ENCODE results near the gene CPNE2. TPM values are rescaled to one million over a fixed set of nuclear protein-coding genes. Genes with fewer than 3 reads are reported as not detected.
"Not testable (repeated sequence)": the region's sequence is repeated elsewhere in the genome, so short reads cannot be mapped to it uniquely, and the experiment has no call there.

Gene CPNE2
- total and polyA plus RNA-seq, 10 of the 15 experiments (the other 5 are each of a cell fraction or from before 2014, with no cell fraction given): 3.1 to 22.1 (median 9.9) TPM

DNA sequence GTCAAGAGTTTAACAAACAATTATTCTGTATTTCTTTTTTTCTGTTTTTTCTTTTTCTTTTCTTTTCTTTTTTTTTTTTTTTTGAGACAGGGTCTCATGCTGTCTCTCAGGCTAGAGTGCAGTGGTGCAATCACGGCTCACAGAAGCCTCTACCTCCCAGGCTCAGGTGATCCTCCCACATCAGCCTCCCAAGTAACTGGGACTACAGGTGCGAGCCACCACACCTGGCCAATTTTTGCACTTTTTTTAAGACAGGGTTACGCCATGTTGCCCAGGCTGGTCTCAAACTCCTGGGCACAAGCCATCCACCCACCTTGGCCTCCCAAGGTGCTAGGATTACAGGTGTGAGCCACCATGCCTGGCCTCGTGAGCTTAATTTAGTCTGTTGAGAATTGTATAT is 97.1 kb downstream of the CPNE2 start:
- intact Hi-C loops (cut with micrococcal nuclease; ENCODE audit: unreplicated experiment): loop anchor here (5.0 kb wide), 2 partner anchors 217 to 348 kb away; partner anchors contain the start of gene CCDC102A
- DNase-seq (ENCODE audit: low read depth, low spot score); ATAC-seq; H3K27me3 ChIP-seq (replicated peaks in 1 of 2; ENCODE audit: control insufficient read depth in 2 of 2, insufficient read depth in 2 of 2, low read length in 1 of 2); H3K9me3 ChIP-seq (replicated peaks; ENCODE audit: control insufficient read depth, insufficient read depth, low read length); H2AFZ ChIP-seq (ENCODE audit: control insufficient read depth, low read depth, low read length); H3K4me2 ChIP-seq (ENCODE audit: control insufficient read depth, insufficient read depth); H3K9ac ChIP-seq (ENCODE audit: control insufficient read depth, insufficient read depth, low read length); H3K4me3 ChIP-seq; CTCF ChIA-PET; FAIRE-seq; H3K27ac ChIP-seq (ENCODE audit: control insufficient read depth, insufficient read depth); BruUV-seq (replicated peaks); H4K20me1 ChIP-seq (ENCODE audit: control insufficient read depth, insufficient read depth); in situ Hi-C loops (cut with MboI); H3K36me3 ChIP-seq (ENCODE audit: control insufficient read depth in 2 of 2, insufficient read depth in 2 of 2, low read length in 1 of 2): not testable (repeated sequence)
- RAD21 ChIA-PET (ENCODE audit: unreplicated experiment): interaction anchor here (1.2 kb wide), 1 partner anchor 55 kb away, joined by 3 read pairs; the partner anchor contains the start of gene ARL2BP
- H3K79me2 ChIP-seq (ENCODE audit: control insufficient read depth, insufficient read depth, low read length): peaks cover 92% of the 10 kb centered on the region
- WGBS (ENCODE audit: insufficient coverage, insufficient replicate concordance, low lambda C conversion rate, missing lambda C conversion rate): 98% methylated on average over 3 of the region's 4 CpGs
- H3K4me1 ChIP-seq (ENCODE audit: control insufficient read depth, insufficient read depth, low read length): peaks cover 13% of the 10 kb centered on the region
- SMC1A ChIA-PET (ENCODE audit: uncharacterized antibody, unreplicated experiment): interaction anchor here (0.7 to 1.7 kb wide), 2 partner anchors 47 to 52 kb away, joined by 5 to 7 read pairs; no protein-coding TSS in a partner anchor
- POLR2A ChIA-PET: interaction anchor here (0.7 to 2.3 kb wide), 5 partner anchors 9 to 71 kb away, joined by 3 to 7 read pairs (median 3); no protein-coding TSS in a partner anchor

DNA sequence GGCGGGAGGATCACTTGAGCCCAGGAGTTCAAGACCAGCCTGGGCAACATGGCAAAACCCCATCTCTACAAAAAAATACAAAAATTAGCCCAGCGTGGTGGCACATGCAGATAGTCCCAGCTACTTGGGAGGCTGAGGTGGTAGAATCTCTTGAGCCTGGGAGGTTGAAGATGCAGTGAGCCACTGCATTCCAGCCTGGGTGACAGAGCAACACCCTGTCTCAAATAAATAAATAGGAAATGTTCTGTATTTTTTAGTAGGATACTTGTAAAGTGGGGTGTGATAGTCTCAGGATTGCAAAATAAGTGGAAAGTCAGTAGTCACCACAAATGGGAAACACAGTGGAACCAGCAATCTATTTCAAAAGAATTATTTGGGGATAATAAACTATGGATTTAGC is 97.8 kb downstream of the CPNE2 start:
- ChIA-PET RAD21 (ENCODE audit: unreplicated experiment) (interaction anchor here (1.1 to 1.2 kb wide), 2 partner anchors 55 to 99 kb away, joined by 3 to 4 read pairs; partner anchors contain the start of gene ARL2BP), CTCF (interaction anchor here (0.6 to 1.5 kb wide), 5 partner anchors 8 to 118 kb away, joined by 3 read pairs; no protein-coding TSS in a partner anchor), SMC1A (ENCODE audit: uncharacterized antibody, unreplicated experiment) (interaction anchor here (1.1 to 1.9 kb wide), 4 partner anchors 11 to 110 kb away, joined by 4 to 7 read pairs (median 4); no protein-coding TSS in a partner anchor), POLR2A (interaction anchor here (0.6 to 2.3 kb wide), 7 partner anchors 9 to 70 kb away, joined by 3 to 7 read pairs (median 3); partner anchors contain the start of gene ARL2BP)
- H3K79me2 ChIP-seq (ENCODE audit: control insufficient read depth, insufficient read depth, low read length): peaks cover 91% of the 10 kb centered on the region
- H3K4me3 ChIP-seq: no peak overlapping the region
- H3K4me2 ChIP-seq (ENCODE audit: control insufficient read depth, insufficient read depth): no peak overlapping the region
- H3K27me3 ChIP-seq (replicated peaks in 1 of 2; ENCODE audit: control insufficient read depth in 2 of 2, insufficient read depth in 2 of 2, low read length in 1 of 2): no peaks in the 10 kb centered on the region
- H3K9ac ChIP-seq (ENCODE audit: control insufficient read depth, insufficient read depth, low read length): no peak overlapping the region
- DNase-seq (ENCODE audit: low read depth, low spot score) (no peak), FAIRE-seq (no peak), ATAC-seq (no peak)
- intact Hi-C loops (cut with micrococcal nuclease; ENCODE audit: unreplicated experiment): no loop called here
- TF ChIP-seq, protein P1, sequence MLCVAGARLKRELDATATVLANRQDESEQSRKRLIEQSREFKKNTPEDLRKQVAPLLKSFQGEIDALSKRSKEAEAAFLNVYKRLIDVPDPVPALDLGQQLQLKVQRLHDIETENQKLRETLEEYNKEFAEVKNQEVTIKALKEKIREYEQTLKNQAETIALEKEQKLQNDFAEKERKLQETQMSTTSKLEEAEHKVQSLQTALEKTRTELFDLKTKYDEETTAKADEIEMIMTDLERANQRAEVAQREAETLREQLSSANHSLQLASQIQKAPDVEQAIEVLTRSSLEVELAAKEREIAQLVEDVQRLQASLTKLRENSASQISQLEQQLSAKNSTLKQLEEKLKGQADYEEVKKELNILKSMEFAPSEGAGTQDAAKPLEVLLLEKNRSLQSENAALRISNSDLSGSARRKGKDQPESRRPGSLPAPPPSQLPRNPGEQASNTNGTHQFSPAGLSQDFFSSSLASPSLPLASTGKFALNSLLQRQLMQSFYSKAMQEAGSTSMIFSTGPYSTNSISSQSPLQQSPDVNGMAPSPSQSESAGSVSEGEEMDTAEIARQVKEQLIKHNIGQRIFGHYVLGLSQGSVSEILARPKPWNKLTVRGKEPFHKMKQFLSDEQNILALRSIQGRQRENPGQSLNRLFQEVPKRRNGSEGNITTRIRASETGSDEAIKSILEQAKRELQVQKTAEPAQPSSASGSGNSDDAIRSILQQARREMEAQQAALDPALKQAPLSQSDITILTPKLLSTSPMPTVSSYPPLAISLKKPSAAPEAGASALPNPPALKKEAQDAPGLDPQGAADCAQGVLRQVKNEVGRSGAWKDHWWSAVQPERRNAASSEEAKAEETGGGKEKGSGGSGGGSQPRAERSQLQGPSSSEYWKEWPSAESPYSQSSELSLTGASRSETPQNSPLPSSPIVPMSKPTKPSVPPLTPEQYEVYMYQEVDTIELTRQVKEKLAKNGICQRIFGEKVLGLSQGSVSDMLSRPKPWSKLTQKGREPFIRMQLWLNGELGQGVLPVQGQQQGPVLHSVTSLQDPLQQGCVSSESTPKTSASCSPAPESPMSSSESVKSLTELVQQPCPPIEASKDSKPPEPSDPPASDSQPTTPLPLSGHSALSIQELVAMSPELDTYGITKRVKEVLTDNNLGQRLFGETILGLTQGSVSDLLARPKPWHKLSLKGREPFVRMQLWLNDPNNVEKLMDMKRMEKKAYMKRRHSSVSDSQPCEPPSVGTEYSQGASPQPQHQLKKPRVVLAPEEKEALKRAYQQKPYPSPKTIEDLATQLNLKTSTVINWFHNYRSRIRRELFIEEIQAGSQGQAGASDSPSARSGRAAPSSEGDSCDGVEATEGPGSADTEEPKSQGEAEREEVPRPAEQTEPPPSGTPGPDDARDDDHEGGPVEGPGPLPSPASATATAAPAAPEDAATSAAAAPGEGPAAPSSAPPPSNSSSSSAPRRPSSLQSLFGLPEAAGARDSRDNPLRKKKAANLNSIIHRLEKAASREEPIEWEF (IDR thresholded peaks at IDR 0.05; ENCODE audit: insufficient replicate concordance, low read depth, low read length): no peak
- TF ChIP-seq RCOR1 (conservative IDR thresholded peaks at IDR 0.05; ENCODE audit: low read depth, low read length): no peak
- peaks cover 13% of the 10 kb centered on the region for H3K4me1 ChIP-seq (ENCODE audit: control insufficient read depth, insufficient read depth, low read length)
- H3K27ac ChIP-seq (ENCODE audit: control insufficient read depth, insufficient read depth): no peak overlapping the region
- in situ Hi-C loops (cut with MboI): no loop called here
- no TSS peak for BruUV-seq (replicated peaks)
- H2AFZ ChIP-seq (ENCODE audit: control insufficient read depth, low read depth, low read length): no peak overlapping the region
- no peaks in the 10 kb centered on the region for H3K9me3 ChIP-seq (replicated peaks; ENCODE audit: control insufficient read depth, insufficient read depth, low read length)
- no peaks in the 10 kb centered on the region for H3K36me3 ChIP-seq (ENCODE audit: control insufficient read depth in 2 of 2, insufficient read depth in 2 of 2, low read length in 1 of 2)
- no peaks in the 10 kb centered on the region for H4K20me1 ChIP-seq (ENCODE audit: control insufficient read depth, insufficient read depth)
- WGBS (ENCODE audit: insufficient coverage, insufficient replicate concordance, low lambda C conversion rate, missing lambda C conversion rate): 100% methylated on average over 2 of the region's 2 CpGs
